ENCODE measurements around the gene OR56B4.

DNA sequence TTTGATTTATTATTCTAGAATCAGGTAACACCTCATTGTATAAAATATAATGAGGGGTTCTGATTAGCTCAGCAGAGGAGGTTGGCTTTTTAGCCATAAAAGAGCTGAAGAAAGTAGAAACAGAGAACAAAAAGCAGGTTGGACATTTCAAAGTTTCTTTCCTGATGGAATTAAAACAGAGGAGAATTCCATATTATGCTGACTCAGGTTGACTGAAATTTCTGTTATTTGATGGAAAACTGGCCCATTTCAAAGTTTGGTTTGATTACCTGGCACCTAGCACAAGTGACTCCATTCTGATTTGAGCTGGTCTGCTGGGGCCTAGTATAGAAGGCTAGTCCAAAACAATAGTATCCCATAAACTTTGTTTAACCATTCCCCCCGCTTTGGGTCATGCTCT, 24.9 kb downstream of the OR56B4 start:
- no peak for TF ChIP-seq ZNF24 (tag by site-specific recombination; IDR thresholded peaks at IDR 0.05)
- TF ChIP-seq, protein P1, sequence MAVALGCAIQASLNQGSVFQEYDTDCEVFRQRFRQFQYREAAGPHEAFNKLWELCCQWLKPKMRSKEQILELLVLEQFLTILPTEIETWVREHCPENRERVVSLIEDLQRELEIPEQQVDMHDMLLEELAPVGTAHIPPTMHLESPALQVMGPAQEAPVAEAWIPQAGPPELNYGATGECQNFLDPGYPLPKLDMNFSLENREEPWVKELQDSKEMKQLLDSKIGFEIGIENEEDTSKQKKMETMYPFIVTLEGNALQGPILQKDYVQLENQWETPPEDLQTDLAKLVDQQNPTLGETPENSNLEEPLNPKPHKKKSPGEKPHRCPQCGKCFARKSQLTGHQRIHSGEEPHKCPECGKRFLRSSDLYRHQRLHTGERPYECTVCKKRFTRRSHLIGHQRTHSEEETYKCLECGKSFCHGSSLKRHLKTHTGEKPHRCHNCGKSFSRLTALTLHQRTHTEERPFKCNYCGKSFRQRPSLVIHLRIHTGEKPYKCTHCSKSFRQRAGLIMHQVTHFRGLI (tag by site-specific recombination; IDR thresholded peaks at IDR 0.05), result no peak
- no peak for TF ChIP-seq SP3 (tag by site-specific recombination; IDR thresholded peaks at IDR 0.05)
- TF ChIP-seq FEZF1 (tag by site-specific recombination; IDR thresholded peaks at IDR 0.05), result no peak
- TF ChIP-seq, protein P2, sequence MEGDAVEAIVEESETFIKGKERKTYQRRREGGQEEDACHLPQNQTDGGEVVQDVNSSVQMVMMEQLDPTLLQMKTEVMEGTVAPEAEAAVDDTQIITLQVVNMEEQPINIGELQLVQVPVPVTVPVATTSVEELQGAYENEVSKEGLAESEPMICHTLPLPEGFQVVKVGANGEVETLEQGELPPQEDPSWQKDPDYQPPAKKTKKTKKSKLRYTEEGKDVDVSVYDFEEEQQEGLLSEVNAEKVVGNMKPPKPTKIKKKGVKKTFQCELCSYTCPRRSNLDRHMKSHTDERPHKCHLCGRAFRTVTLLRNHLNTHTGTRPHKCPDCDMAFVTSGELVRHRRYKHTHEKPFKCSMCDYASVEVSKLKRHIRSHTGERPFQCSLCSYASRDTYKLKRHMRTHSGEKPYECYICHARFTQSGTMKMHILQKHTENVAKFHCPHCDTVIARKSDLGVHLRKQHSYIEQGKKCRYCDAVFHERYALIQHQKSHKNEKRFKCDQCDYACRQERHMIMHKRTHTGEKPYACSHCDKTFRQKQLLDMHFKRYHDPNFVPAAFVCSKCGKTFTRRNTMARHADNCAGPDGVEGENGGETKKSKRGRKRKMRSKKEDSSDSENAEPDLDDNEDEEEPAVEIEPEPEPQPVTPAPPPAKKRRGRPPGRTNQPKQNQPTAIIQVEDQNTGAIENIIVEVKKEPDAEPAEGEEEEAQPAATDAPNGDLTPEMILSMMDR (tag by site-specific recombination; IDR thresholded peaks at IDR 0.05), result no peak
- no peak for TF ChIP-seq ZNF121 (tag by site-specific recombination; IDR thresholded peaks at IDR 0.05)
- no peak for TF ChIP-seq ZNF157 (tag by site-specific recombination; IDR thresholded peaks at IDR 0.05)
- no peak for TF ChIP-seq KLF16 (tag by site-specific recombination; IDR thresholded peaks at IDR 0.05)
- TF ChIP-seq REPIN1 (tag by site-specific recombination; IDR thresholded peaks at IDR 0.05; ENCODE audit: low read depth), result no peak

Measured in HEK293 (cell line).